HG03175 (cell line): ENCODE results near the gene DDX39A.
"Not testable (repeated sequence)": the region's sequence is repeated elsewhere in the genome, so short reads cannot be mapped to it uniquely, and the experiment has no call there.

ENCODE experiments used
- ATAC-seq: cut with Tn5 transposase; IDR thresholded peaks from one replicate; pipeline ENCODE4 v1.9.1; 2021; ENCODE audit warnings: mild to moderate bottlenecking, moderate library complexity; ENCODE audit not compliant: unreplicated experiment

DDX39A gene

DNA sequence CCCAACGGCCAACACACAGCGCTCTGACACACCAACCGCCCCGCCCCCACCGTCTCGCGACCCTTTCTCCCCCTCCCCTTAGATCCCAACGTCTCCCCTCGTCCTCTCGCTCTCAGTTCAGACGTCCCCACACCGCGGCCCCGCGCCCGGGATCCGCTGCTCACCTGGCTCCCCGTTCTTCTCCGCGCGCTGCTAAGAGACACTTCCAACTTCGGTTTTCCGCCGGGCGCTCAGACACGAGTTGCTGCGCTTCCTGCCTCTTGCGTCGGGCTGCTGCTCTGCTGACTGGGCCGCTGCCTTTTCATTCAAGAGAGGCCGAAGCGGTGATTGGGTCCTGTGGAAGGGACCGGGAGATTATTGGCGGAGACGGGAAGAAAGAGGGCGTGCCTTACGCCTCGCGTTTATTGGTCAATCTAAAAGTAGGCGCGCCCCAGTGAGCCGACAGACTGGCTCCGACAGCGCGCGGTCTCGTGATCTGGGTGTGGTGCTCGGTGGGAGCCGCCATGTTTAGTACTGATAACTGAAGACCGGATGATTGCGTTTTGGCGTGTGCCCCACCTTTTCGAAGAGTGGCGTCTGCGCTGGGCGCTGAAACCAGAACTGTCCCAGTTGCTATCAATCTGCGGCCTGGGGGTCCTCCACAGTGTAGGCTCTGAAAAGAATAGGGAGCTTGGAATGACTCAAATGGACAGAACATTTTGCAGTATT lies at the start of gene DDX39A:
DDX39A (minus strand) TSS at position 236 of the 708 bp plus-strand sequence. CDS start 6,121 bp downstream, outside the sequence.
- peak; percentile 86 for ATAC-seq

DNA sequence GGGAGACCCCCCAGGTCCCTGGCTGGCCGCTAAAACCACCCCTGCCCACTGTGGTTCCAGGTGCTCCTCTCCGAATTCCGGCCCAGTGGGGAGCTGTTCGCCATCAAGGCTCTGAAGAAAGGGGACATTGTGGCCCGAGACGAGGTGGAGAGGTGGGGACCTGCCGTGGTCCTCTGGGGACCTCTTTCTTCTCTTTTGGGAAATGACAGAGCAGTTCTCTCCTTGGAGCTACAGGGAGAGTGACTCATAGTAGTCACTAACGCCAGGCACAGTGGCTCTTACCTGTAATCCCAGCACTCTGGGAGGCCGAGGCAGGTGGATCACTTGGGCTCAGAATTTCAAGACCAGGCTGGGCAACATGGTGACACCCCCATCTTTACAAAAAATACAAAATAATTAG lies 48.7 kb upstream of the DDX39A start:
- ATAC-seq, result no peak

DNA sequence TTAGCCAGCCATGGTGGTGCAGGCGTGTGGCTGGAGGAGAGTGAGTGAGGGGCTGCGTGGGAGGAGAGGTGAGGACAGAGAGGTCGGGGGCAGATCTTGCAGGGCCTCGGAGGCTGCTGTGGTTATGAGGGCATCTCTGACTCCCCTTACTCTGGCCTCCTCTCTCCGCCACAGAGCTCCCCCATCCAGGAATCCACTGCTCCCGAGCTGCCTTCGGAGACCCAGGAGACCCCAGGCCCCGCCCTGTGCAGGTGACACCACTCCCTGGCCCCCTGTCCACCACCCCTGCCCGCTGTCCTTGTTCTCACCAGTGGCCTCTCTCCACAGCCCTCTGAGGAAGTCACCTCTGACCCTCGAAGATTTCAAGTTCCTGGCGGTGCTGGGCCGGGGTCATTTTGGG lies 48.2 kb upstream of the DDX39A start:
- ATAC-seq, result no peak

DNA sequence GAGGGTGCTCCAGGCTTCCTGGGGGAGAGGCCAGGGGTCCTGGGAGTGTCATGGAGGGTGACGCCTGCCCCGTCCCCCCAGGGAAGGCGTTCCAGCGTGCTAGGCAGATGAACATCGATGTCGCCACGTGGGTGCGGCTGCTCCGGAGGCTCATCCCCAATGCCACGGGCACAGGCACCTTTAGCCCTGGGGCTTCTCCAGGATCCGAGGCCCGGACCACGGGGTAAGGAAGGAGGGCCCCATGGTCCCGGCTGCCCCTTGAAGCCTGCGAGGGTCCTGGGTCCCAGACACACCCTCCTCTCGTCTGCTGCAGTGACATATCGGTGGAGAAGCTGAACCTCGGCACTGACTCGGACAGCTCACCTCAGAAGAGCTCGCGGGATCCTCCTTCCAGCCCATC lies 44.6 kb upstream of the DDX39A start:
- ATAC-seq, result no peak

DNA sequence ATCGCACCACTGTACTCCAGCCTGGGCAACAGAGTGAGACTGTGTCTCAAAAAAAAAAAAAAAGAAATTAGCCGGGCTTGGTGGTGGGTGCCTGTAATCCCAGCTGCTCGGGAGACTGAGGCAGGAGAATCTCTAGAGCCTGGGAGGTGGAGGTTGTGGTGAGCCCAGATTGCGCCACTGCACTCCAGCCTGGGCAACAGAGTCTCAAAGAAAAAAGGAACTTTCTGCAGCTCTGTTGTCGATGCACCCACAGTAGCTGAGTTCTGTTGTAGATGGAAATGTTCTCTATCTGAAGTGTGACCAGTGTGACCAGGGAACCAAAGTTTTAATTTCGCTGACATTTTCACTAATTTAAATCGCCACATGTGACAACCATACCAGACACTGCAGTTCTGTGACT lies 43.3 kb upstream of the DDX39A start:
- not testable (repeated sequence) for ATAC-seq

DNA sequence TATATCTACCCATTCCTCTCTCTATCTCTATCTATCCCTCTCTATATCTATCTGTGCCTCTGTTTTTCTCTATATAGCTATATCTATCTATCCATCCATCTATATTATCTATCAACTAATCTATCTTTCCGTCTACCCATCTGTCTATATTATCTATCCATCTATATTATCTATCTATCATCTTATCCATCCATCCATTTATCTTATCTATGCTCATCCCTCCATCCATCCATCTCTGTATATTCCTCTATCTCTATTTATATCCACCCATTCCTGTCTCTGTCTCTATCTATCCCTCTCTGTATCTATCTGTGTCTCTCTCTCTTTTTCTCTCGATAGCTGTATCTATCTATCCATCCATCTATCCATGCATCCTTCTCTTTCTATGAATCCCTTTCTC lies 41.8 kb upstream of the DDX39A start:
- no peak for ATAC-seq

DNA sequence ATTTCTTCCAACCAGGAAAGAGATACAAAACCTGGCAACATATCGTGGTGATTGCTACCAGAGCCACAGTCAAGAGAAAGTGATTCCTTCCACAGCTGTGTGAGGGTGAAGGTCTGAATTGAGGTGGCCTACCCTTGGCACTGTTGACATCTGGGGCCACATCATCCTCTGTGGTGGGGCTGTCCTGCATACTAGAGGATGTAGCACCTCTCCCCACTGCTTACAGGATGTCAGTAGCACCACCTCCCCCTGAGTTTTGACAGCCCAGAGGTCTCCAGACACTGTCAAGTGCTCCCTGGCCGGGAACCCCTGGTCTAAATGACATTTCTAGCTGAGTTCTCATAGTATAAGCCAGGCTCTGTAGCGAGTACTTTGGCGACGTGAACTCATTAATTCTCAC lies 40.6 kb upstream of the DDX39A start:
- ATAC-seq, result no peak

DNA sequence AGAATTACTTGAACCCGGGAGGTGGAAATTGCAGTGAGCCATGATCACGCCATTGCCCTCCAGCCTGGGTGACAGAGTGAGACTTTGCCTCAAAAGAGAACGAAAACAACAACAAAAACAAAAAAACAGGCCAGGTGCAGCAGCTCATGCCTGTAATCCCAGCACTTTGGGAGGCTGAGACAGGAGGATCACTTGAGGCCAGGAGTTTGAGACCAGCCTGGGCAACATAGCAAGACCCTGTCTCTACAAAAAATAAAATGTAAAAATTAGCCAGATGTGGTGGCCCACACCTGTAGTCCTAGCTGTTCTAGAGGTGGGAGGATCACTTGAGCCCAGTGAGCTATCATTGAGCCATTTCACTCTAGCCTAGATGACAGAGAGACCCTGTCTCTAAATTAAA lies 33.2 kb upstream of the DDX39A start:
- ATAC-seq, result not testable (repeated sequence)

DNA sequence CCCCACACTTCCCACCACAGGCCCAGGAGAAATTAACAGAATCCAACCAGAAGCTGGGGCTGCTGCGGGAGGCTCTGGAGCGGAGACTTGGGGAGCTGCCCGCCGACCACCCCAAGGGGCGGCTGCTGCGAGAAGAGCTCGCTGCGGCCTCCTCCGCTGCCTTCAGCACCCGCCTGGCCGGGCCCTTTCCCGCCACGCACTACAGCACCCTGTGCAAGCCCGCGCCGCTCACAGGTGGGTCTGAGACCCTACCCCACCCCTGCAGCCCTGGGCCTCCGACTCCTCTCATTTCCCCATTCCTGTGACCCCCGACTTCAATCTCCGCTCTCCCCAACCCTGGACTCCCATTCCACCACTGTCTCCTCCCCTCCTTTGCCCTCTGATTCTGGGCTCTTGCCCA lies 31.7 kb upstream of the DDX39A start:
- no peak for ATAC-seq

DNA sequence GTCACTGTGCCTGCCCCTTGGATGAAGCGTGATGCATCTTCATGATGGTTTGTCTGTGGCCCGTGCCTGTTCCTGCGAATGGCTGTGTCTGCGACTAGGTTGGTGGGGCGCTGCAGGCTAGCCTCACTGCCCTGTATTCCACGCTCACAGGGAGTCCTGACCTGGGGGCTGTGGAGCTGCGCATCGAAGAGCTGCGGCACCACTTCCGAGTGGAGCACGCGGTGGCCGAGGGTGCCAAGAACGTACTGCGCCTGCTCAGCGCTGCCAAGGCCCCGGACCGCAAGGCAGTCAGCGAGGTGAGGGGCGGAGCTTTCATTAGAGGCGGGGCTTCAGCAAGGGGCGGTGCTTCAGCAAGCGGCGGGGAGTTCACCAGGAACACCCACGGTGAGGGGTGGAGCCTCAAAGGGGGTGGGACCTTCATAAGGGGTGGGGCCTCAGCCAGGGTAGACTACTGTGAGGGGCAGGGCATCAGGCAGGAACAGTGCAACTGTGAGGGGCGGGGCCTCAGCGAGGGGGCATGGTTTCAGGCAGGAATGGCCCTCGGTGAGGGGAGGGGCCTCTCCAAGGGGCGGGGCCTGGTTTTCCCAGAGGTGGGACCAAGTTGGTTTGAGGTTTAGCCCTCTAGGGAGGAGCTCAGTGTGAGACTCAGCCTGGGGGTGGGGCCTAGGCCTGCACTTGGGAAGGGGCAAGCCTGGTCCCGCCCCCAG lies 31.2 kb upstream of the DDX39A start:
- ATAC-seq, result no peak

DNA sequence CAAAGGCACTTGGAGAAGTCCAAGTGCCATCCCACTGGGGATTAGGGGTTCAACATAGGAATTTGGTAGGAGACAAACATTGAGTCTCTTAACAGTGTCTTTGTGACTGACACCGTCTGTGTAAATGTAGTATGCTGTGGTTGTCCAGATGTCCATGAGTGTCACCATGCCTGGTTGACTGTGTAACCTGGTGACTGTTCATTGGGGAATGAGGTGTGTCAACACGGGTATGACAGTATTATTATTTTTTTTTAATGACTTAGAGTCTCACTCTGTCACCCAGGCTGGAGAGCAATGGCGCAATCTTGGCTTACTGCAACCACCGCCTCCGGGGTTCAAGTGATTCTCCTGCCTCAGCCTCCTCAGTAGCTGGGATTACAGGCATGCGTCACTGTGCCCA lies 30.2 kb upstream of the DDX39A start:
- no peak for ATAC-seq

DNA sequence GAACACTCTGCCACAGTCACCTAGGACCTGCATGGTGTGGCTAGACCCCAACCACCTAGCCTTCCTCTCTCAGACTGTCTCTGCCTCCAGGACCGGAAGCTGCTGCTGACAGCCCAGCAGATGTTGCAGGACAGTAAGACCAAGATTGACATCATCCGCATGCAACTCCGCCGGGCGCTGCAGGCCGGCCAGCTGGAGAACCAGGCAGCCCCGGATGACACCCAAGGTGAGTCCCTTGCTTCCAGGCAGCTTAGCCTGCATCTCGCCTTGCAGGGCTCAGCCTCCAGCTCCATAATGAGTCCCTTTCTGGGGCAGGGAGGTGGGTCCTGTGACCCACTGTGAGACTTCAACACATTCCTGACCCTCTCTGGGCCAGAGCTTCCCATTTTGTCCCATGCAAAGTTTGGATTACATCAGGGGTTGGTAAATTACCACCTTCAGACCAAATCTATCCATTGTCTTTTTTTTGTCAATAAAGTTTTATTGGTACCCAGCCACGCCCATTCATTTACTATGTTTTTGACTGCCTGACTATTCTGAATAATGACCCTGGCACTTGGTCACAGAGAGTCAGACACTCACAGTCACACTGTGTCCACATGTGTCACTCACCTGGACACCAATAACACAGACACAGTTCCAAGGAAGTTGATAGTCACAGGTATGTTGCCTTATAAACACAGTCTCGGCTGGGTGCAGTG lies 27.3 kb upstream of the DDX39A start:
- no peak for ATAC-seq

DNA sequence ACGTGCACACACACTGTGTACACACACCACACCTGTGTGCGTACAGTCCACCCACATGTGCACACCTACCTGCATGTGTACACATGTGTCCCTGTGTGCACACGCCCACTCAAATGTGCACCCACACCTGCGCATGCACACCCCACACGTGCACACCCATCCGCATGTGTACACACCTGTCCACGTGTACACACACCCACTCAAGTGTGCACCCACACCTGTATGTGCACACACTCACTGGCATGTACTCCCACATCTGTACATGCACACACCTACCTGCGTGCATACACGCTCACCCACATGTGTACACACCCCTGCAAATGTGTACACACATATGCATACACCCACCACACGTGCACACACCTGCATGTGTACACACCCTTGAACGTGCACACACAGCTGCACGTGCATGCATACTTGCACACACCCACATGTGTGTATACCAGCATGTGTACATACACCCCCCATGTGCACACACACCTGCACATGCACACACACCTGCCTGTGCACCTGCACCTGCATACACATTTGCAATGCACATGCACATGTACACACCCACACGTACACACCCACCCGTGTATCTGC lies 24.6 kb upstream of the DDX39A start:
- ATAC-seq, result no peak

DNA sequence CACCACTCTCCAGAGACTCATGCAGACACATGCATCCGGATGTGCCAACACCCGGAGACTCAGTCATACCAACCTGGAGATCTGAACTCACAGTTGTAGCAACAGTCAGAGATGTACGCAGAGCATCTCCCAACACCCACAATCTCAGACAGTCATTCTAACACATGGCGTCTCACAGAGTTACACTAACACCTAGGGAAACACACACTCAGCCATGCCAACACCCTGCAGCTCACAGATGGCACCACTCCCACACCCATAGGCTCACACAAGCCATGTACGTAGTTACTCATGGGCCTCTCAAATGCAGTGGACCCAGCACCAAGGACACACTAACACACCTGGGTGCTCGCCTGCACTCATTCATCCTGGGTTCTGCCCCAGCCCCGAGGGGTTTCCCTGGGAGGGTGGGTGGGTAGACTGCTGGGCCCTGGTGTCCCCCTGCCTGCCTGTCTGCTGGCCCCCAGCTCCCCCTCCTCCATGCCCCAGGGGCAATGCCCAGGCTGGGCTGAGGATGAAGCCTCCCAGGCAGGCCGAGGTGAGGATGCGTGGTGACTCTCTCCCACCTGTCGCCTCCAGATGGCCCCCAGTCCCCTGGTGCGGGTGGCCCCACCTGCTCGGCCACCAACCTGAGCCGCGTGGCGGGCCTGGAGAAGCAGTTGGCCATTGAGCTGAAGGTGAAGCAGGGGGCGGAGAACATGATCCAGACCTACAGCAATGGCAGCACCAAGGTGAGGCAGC lies 23.9 kb upstream of the DDX39A start:
- no peak for ATAC-seq

DNA sequence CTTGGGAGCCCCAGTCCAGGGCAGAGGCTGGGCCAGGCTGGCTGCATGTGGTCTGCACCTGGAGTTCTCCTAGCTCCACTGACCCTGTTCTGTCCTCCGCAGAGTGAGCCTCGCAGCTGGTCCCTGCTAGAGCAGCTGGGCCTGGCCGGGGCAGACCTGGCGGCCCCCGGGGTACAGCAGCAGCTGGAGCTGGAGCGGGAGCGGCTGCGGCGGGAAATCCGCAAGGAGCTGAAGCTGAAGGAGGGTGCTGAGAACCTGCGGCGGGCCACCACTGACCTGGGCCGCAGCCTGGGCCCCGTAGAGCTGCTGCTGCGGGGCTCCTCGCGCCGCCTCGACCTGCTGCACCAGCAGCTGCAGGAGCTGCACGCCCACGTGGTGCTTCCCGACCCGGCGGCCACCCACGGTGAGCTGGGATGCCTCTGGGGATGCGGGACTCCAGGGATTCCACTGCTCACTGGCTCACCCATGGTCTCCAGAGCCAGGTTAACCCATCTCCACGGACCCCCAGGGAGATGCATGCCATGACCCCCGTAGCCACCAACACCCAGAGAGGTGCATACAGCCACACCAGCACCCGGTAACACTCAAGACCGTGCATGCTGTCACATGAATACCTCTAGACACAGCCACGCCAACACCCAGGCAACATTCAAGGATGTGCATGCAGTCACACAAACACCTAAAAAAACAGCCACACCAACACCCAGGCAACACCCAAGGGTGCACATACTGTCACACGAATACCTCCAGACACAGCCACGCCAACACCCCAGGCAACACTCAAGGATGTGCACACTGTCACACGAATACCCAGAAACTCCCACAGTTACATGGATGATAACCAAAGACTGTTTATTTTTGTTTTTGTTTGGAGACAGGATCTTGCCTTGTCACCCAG lies 22.1 kb upstream of the DDX39A start:
- ATAC-seq, result no peak

DNA sequence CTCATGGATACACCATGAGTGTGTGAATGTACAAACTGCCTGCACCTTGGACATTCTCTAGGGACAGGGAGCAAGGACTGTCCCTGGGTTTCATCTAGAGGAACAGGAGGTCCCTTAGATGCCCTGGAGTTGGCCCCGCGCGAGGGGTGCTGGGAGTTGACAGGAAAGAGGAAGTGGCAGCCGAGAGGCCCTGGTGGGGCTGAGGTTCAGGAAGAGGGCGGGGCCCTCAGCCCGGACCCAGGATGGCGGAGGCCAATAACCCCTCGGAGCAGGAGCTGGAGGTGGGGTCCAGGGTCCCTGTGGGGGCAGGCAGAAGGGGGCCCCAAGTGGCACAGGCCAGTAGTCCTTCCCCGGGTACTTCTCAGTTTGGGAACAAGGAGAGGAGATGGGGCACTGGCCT lies 20.9 kb upstream of the DDX39A start:
- ATAC-seq, result peak; percentile 76

DNA sequence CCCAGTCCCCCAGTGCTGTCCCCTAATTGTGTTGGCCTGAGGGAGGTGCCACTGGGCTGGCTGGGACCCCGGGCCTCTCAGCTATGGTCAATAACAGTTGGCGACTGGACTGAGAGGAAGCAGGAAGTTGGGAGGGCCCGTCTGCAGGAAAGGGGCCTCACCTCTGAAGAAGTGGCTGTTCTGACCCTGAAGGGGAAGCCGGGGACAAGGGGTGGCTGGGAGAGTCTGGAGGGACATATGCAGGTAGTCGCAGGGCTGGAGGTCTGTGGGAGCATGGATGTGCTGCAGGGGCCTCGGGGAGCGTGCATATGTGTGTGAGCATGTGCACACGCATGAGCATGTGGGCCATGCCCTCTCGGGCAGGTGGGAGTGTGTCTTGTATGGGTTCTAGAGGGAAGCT lies 19.9 kb upstream of the DDX39A start:
- no peak for ATAC-seq

DNA sequence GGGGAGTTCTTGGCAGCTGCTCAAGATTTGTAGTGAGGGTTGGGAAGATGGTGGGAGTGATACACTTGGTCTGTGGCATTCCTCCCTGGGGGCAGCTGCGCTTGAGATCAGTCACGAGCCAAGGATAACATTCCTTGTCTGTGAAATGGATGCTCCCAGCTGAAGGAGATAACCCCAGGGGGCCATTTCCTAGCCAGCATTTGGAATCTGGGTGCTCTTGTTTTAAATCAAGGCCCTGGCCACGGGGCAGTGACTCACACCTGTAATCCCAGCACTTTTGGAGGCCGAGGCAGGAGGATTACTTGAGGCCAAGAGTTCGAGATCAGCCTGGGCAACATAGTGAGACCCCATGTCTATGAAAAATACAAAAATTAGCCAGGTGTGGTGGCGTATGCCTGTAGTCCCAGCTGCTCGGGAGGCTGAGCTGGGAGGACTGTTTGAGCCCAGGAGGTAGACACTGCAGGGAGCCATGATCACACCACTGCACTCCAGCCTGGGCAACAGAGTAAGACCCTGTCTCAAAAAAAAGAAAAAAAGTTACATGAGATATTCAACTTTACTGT lies 18.5 kb upstream of the DDX39A start:
- no peak for ATAC-seq

DNA sequence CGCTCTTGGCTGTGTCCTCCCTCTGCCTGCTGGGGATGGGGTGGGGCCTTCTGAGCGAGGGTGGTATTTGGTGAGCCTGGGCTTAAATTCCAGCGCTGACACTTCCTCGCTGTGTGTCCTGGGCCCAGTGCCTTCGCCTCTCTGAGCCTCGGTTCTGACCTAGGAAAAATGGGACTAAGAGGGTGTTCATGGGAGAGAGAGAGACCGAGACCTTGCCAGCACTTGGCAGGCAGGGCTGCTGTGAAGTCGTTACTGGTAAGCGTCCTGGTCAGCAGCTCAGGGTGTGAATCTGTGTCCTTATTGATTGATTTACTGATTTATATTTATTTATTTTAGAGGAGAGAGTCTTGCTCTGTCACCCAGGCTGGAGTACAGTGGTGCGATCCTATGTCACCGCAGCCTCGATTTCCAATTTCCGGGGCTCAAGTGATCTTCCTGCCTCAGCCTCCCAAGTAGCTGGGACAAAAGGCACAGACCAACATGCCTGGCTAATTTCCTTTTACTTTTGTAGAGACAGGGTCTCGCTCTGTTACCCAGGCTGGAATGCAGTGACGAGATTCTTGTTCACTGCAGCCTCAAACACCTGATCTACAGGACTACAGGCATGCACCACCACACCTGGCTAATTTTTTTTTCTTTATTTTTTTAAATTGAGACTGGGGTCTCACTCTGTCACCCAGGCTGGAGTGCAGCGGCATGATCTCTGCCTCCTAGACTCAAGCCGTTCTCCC lies 16.3 kb upstream of the DDX39A start:
- no peak for ATAC-seq
